NCI-H460 (cell line): ENCODE measurements around the gene RAET1E. TPM values are rescaled to one million over a fixed set of nuclear protein-coding genes. Genes with fewer than 3 reads are reported as not detected.
"Not testable (repeated sequence)": the region's sequence is repeated elsewhere in the genome, so short reads cannot be mapped to it uniquely, and the experiment has no call there.

Source experiments
- DNase-seq: peaks from one replicate; pipeline ENCODE4 v3.0.0-alpha.2; 2016; ENCODE audit warnings: low read depth; ENCODE audit errors: extremely low read depth
- total RNA-seq: library from RNA; depleted of rRNA; stranded (reverse); fragments of >200 nt; shearing (Covaris generic); gene quantifications from 2 replicates; pipeline ENCODE4 v1.2.3, GENCODE V29; 2014

RAET1E gene
- total RNA-seq, 1 experiment from 2014 or later: 9.9 TPM

DNA sequence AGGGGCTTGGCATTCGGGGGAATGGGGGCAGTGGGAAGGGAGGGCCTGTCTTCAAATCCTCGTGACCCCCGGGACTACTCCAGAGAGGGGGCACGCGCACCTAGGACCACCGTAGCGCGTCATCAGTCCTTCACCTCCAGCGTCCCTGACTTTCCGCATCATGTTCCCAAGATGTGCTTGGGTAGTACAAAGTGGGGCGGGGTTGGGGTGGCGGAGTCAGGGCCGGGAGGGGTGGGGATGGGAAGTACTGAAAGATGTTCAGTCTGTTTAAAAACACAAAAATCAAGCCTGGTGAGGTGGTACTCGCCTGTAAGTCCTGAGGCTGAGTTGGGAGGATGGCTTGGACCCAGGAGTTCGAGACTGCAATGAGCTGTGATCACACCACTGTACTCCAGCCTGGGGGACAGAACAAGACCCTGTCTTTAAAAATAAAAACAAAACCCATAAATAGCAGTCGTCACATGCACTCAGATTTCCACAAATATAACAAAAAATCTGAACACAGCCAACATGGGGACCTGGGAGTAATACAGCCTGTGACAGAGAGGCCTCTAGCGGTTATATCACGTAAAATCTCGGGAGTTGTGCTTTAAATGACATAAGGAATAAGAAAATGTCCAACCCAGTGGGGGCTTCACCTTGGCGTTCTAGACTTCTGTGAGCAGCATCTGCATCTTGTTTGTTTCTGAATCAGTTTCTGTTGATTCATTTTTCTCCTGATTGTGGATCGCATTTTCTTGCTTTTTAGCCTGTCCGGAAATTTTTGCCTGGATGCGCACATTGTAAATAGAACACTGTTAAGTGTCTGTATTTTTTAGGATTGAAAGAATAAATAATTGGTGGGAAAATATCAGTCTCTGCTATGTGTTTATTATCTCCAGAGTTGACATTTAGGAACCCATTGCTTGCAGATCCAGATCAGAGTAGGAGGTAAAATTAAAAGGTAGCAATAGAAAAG, 33.1 kb downstream of the RAET1E start:
- DNase-seq: no peak

DNA sequence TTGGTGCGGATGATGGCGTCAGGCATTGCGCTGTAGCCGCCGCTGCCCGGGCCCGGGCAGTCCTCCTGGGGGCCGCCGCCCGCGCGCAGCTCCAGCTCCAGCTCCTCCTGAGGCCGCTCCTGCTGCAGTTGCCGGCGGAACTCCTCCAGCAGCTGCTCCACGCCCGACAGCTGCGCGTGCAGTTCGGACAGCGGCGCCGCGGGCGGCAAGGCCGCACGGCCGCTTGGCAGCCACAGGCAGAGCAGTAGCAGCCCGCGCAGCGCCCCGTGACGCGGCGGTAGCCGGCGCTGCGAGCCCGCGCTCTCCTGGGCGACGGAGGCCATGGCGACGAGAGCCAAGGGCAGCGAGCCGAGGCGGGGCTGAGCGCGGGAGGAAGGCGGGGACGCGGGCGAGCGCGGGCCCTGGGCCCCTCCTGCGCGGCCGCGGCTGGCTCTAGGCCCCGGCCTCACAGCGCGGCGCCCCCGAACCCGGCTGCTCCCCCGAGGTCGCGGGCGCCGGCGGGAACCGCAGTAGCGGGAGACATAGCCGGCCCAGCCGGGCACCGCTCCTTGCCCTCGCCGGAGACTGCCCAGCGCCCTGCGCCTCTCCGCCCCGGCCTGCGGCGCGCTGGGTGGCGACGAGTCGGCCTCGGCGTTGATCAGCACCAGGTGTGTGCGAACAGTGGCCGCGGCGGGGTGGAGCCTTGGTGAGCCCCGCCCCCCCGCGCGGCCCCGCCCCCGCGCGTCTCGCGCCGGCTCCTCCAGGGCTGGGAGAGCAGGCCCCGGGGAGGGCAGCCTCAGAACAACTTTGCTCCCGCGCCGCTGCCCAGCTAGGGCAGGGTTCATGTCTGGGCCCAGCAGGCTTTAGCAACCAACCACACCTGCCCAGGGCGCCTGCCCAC, 34.0 kb downstream of the RAET1E start, which contains the start of gene LRP11:
Gene LRP11, minus strand, starts transcription at position 662 of the 880 bp plus-strand sequence. Its CDS starts 339 bp downstream, at position 323.
- peak; percentile 76 for DNase-seq

DNA sequence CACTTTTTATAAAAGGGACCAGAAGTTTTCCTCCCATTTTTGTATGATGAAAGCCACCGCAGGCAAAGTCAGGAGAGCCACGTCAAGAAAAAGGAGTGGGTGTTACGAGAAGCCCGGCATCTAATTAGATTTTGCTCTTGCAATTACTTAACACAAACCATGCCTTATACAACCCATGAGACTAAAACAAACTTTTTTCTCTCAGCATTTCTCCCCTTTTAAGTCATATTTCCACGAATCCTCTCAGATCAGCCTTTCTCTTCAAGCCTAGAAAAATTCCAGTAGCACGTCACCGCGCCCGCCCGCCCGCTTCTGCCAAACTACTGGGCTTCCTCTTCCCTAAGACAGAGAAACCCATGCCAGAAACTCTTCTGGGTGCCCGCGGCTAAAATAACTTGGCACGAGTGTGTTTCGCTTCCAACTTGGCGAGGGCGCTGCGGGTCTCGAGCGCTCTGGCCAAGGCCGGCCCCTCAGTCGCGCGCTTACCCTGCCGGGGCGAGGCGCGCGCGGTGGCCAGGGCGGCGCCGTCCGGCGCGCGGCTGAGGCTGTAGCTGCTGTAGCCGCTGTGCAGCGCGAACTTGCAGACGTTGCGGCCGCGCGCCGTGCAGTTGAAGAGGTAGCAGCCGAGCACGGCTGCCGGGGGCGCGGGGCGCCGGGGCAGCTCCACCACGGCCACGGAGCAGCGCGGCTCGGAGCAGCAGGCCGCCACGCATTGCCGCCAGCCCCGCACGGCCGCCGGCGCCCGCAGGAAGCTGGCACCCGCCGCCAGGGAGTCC, 34.8 kb downstream of the RAET1E start:
- DNase-seq: peak; percentile 52

DNA sequence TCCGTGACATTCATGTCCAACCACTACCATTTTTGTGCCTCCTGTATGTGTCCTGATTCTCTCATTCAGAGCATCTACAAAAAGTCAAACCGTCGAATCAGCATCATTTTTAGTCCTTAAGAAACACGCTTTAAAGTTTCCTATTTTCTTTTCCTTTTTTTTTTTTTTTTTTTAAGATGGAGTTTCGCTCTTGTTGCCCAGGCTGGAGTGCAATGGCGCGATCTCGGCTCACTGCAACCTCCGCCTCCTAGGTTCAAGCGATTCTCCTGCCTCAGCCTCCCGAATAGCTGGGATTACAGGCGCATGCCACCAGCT, 35.5 kb downstream of the RAET1E start:
- not testable (repeated sequence) for DNase-seq

DNA sequence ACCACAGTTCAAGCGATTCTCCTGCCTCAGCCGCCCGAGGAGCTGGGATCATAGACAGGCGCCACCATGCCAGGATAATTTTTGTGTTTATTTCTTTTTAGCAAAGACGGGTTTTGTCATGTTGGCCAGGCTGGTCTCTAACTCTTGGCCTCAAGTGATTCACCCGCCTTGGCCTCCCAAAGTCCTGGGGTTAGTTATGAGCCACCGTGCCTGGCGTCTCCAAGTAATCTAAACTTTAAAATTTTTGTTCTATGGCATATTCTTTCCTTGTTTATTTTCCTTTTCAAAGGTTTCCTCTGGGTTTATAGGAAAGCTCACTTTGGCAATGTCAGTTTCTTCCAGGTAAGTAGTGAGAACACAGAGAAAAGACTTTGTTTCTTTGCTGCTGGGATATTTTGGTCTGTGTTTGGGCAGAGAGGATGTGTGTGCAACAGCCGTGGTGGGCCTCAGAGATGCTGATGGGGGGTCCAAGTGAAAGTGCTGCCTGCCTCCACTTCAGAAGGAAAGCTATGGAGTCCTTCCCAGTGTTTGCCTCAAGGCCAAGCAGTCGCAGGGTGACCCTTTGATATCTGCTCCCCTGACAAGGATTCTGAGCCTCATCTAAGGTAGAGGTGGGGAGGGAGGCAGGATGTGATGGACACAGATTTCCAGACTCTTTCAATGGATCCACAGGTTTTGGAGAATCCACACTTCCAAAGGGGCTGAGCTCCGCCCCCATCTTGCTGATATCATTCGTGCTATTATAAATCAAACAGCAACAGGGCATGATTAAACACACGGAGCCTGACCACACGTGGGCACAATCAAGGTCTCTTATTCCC, 36.1 kb downstream of the RAET1E start:
- DNase-seq: no peak

DNA sequence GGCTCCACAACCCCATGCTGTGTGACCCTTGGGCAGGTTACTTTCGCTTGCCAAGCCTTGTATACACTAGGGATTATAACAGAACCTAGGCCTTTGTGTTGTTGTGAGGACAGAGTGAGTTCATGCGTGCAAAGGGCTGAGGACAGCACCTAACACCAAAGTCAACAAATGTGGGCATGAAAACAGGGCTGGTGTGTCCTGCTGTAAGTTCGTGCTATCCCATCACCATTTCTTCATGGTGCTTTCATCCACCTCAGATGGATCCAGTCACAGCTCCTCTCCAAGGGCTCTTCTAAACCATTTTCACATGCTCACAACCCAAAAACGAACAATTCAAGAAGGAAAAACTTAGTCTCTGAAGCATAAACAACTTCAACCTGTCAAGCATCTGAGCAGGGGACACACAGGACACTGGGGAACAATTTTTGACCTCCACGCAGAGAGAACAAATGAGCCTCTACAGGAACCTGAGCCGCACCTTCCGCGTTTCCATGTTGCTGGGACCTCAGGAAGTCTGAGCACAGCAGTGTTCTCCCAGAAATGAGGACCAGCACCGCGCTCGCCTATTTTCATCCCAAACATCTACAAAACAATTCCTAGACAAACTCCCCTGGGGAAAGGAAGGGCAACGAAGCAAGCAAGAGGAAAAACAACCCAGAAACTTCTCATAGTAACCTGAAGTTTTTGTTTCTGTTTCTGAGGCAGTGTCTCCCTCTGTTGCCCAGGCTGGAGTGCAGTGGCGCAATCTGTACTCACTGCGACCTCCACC, 36.9 kb downstream of the RAET1E start:
- DNase-seq: no peak

DNA sequence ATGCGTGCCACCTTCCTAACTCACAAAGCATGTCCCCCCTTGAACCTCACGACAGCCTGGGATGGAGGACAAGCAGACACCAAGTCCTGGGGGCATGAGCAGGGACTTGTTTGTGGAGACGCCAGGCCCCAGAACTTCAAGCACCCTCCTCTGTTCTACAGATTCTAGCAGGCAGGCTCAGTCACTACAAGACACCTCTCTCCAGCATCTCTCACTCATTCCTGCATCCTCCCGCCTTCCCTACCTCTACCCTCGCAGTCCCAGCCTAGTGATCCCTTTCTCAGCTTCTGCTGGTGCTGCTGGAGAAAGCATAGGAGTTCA, 37.4 kb downstream of the RAET1E start:
- no peak for DNase-seq

DNA sequence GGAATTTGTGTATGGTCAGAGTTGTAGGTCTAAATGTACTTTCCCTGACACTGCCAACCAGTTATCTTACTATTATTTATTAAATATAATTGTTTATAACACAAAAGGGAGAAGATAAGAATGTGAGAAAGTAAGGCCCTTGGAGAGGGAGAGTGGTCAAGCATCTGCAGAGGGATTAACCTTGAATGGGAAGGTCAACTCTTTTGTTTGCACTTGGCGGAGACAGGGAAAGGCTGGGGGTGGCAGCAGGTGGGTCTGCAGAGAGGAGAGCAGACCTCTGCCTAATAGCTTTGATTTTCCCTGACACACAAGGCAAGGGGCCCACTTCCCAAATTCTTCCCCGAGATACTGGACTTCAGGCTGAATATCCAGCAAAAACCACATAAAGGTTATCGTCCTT, 38.0 kb downstream of the RAET1E start:
- no peak for DNase-seq

DNA sequence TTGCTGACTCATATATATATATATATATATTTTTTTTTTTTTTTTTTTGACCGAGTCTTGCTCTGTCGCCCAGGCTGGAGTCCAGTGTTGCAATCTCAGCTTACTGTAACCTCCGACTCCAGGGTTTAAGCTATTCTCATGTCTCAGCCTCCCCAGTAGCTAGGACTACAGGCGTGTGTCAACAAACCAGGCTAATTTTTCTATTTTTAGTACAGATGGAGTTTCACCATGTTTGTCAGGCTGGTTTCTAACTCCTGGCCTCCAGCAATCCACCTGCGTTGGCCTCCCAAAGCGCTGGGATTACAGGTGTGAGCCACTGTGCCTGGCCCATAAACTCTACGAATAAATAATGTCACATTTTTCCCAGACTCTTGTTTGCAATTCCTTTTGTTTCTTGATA, 38.5 kb downstream of the RAET1E start:
- no peak for DNase-seq

DNA sequence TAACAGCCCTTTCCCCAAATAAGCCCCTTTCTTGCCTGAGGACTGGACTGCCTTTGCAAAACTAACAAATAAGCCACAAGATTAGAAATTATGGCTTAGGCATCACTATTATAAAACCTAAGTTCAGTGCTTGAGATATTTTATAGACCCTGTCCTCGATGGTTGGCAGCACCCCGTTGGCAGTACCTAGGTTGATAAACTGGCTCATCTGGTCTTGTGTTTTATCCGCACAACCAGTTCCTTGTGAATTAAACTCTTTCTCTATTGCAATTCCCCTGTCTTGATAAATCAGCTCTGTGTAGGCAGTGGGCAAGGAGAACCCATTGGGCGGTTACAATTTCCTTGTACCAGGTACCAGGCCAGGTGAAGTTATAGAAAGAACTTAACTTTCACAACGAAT, 40.4 kb downstream of the RAET1E start:
- DNase-seq: no peak

DNA sequence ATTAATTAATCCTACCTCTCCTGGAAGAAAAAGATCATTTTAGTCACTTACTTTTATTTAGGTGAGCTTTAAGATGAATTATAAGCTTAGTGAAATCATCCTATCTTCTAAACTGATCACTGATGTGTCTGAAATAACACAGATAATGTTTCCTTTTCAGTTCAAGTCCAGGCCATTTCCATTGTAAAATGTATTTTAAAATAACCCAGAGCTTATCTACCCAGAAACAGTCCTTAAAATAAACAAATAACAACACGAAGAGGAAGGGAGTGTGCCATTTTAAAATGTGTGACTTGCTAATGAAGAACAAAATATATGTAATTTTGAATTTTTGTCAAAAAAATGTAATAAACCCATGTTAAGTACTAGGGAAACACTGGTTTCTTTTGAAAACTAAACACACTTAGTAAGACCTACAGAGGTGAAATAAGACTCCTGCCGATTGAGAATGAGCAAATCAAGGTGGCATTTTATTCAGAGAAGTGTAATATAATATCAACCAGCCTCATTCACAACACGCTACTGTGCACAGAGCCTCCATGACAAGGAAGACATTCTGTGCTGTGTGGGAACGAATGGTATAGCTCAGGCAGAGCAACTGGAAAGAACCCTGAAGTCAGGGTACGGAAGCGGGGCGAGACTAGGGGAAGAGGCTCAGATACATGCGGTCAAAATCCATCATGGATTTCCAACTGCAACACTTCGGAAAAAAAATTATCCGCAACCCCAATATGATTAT, 41.5 kb downstream of the RAET1E start:
- no peak for DNase-seq

DNA sequence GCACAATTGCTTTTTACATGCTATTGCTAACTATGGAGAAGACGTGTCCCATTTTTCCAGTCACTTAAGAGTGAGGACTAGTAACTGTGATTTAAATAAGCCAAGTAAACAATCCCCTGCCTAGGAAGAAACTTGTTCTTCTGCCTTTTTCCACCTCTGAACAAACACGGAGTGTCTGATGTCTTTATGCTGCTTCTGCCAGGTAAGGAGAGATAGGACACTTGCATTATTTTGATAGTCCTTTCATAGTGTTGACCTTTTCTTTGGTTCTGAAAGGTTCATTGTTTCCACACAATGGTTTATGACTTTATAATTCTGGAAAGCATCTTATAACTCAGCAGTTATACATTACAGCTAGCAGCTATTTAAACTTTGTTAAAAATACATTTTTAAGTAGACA, 42.2 kb downstream of the RAET1E start:
- no peak for DNase-seq

DNA sequence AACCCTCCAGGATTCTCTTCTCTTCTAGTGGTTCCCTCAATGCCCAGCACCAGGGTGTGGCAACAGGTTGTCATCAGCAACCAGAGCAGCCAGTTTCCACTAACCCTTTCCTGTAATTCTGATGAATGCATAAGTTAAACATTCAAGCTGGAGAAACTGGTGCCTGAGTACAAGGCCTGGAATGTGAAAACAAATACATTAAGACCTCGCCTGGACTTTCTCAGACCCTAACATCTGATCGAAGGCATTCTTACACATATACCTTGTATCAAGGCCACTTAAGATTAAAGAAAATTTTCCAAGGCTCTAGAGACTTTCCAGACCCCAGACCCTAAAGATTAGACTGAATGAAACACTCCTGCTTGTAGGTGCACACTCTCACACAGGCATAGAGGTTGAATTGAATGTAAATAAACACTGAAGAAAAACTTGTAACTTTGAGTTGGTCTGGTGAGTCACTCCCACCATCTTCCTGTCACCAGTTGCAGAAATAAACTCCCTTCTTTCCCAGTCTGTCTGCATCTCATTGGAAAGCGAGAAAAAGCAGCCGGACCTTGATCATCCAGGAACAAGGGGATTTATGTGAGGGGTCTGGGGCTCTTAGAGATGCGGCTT, 42.8 kb downstream of the RAET1E start:
- peak; percentile 44 for DNase-seq

DNA sequence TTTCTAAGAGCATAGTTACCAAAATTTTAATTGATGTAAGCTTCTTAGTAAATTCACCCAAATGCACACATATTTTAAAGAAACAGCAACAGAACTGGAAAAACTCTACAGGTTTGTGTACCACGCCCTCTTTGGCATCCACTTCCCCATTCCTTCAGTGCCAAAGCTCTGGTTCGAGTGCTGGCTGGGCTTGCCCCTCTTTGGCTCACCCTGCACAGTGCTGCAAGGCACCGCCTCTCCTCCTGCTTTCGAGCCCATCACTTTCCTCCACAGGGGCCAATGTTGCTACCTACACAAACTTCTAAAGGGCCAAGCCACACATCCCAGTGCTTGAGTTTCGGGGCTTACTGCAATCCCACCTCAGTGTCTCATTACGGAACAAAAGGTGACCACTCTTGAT, 43.4 kb downstream of the RAET1E start:
- DNase-seq: no peak

DNA sequence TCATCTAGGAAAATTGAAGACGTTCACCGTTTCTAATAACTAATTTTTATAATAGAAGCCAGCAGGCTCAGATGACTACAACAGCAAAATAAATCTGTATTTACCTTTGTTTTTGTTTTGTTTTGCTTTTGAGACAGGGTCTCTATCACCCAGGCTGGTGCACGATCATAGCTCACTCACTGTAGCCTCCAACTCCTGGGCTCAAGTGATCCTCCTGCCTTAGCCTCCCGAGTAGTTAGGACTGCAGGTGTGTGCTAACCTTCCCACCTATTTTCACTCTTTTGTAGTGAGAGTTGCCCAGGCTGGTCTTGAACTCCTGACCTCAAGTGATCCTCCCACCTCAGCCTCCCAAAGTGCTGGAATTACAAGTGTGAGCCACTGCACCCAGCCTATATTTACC, 43.9 kb downstream of the RAET1E start:
- DNase-seq: not testable (repeated sequence)

DNA sequence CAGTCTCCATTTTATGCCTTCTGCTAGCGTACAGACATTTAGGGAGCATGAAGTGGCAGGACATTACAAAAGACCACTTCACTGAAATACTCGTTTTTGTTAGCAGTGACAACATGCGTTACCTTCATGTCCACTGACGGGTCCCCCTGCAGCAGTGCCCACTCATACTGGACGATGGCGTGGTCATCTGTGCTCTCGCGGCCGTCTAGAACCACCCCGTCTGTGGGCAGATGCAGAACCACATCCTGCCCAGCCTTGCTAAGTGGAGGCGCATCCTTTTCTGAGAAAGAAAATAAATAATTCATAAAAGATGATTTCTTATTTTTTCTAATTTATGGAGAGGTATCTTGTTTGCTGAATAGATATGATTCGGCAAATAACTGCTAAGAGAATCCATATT, 45.0 kb downstream of the RAET1E start:
- no peak for DNase-seq

DNA sequence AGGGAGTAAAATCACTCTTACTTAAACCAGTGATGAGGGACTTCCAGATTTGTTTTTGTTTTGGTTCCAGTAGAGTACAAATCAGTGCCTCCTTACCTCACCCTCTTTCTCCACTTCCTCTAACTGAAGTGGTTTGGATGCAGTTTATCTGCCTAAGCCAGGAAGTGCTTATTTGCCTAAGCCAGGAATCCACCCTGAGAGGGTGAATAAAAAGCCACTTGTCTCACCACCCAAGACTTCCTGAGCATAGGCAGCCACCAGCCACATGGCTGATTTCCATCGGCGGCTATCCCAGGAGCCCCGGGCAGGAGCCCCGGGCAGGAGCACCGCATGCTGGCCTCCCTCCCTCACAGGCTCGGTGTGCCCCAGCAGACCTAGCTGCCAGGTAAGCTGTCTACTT, 45.7 kb downstream of the RAET1E start:
- no peak for DNase-seq

DNA sequence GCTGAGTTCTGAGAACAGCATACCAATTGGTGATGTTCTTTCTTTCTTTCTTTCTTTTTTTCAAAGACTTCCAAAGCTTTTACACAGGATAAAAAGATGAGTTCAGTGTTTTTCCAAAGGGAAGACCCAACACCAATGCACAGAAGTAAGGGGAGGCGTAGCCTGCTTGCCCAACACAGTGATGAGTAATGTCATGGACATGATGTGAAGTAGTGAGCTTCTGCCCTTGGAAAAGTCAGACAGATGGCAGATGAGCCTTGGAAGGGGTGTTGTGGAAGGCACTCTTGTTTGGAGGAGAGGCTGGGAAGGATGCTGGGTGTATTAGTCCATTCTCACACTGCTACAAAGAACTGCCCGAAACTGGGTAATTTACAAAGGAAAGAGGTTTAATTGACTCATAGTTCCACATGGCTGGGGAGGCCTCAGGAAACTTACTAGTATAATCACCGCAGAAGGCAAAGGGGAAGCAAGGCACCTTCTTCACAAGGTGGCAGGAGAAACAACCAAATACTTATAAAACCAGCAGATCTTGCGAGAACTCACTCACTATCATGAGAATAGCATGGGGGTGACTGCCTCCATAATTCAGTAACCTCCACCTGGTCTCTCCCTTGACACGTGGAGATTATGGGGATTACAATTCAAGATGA, 46.3 kb downstream of the RAET1E start:
- no peak for DNase-seq
